Ovary (tissue), 3 donors: ENCODE results near the gene DIAPH1.

Source experiments
- CTCF ChIP-seq, 3 donors: fragments of 450-650 bp in 2 of 3; fragments of 200-600 bp in 1 of 3; IDR thresholded peaks; one replicate each; pipeline versions ENCODE4 v1.5.1 to v1.8.0; 2016 to 2022; ENCODE audit warnings: antibody characterized with exemption in 3 of 3, mild to moderate bottlenecking in 1 of 3
- EP300 ChIP-seq: sonication (generic); formaldehyde crosslinking; IDR thresholded peaks from one replicate; pipeline ENCODE4 v1.6.1; 2017; ENCODE audit warnings: antibody characterized with exemption
- POLR2A ChIP-seq: fragments of 450-650 bp; IDR thresholded peaks from one replicate; pipeline ENCODE4 v1.6.1; 2017; ENCODE audit warnings: antibody characterized with exemption, mild to moderate bottlenecking, moderate library complexity
- donor health status: DM: no; HTN: no; CAD: no.

DNA sequence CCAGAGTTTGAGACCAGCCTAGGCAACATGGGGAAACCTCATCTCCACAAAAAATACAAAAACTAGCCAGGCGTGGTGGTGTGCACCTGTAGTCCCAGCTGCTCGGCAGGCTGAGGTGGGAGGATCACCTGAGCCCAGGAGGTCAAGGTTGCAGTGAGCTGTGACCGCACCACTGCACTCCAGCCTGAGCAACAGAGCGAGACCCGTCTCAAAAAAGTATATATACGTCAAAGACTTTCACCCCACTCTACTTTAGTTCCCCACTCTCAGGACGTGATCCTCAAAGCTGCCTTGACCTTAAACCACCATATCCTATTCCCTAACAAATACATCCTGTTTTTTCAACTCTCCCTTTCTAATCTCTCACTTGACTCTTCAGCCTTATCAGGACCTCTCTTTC is 88.9 kb downstream of the DIAPH1 start:
- TF ChIP-seq POLR2A (no peak), CTCF (IDR thresholded peaks at IDR 0.05) (no peak), EP300 (no peak)
